HG02798 (cell line): ENCODE measurements around the gene PPP4C.
"Not testable (repeated sequence)": the region's sequence is repeated elsewhere in the genome, so short reads cannot be mapped to it uniquely, and the experiment has no call there.

ENCODE experiments used
- ATAC-seq: cut with Tn5 transposase; IDR thresholded peaks from one replicate; pipeline ENCODE4 v1.9.1; 2021; ENCODE audit warnings: mild to moderate bottlenecking; ENCODE audit not compliant: unreplicated experiment, poor library complexity

The PPP4C gene

GRCh38 chr16:30119428-30119827 lies 43.6 kb downstream of the PPP4C start:
- ATAC-seq, result no peak

GRCh38 chr16:30120340-30121105 lies 44.7 kb downstream of the PPP4C start:
- no peak for ATAC-seq

- ATAC-seq, result no peak
Measured at GRCh38 chr16:30121741-30122571, 46.2 kb downstream of the PPP4C start.

GRCh38 chr16:30122604-30123160 lies 46.9 kb downstream of the PPP4C start:
- ATAC-seq, result no peak

GRCh38 chr16:30124985-30125379 lies 49.2 kb downstream of the PPP4C start:
- ATAC-seq, result no peak

GRCh38 chr16:30125690-30126089 lies 49.9 kb downstream of the PPP4C start:
- not testable (repeated sequence) for ATAC-seq

- no peak for ATAC-seq
Measured at GRCh38 chr16:30127993-30128392, 52.2 kb downstream of the PPP4C start.

- ATAC-seq, result no peak
Measured at GRCh38 chr16:30131869-30132475, 56.2 kb downstream of the PPP4C start.

- ATAC-seq, result no peak
Measured at GRCh38 chr16:30132591-30132990, 56.8 kb downstream of the PPP4C start.
